GM21723 (cell line): ENCODE measurements around the gene MYO16.
"Not testable (repeated sequence)": the region's sequence is repeated elsewhere in the genome, so short reads cannot be mapped to it uniquely, and the experiment has no call there.

Source experiments
- ATAC-seq: cut with Tn5 transposase; IDR thresholded peaks from one replicate; pipeline ENCODE4 v1.9.1; 2021; ENCODE audit warnings: mild to moderate bottlenecking, moderate library complexity; ENCODE audit not compliant: unreplicated experiment

MYO16 gene

DNA sequence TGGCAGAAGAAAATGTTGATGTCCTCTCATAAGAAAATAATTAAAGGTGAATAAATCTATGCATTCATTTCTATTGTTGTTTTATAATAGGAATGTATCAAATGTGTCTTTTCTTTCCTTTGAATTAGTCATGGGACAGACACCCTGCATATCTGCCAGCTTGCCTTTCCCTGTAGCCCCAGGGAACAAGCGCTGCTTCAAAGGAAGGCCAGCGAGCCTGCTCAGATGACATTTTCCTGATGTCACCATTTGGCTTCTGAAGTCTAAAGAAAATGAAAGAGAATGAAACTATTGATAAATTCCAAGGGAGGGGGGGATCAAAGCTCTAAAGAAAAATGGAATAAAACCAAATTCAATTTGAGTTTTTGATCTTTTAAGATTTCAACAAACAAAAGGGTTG is 582.2 kb downstream of the MYO16 start:
- no peak for ATAC-seq

DNA sequence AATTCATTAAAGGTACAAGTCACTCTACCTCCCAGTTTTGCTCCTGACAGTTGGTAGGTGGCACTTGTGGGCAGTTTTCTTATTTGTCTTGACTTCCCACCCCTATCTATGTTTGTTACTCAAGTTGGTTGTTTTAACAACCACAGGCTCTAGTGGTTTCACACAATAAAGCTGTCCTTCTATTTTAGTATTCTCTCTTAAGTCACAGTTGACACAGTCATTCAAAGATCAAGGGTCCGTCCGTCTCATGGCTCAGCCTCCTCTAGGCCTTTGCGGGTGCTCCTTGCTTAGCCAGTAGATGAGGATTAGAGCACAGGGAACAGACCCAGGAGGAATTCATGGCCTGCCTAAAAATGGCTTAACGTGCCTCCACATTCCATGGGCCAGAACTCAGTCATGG is 583.2 kb downstream of the MYO16 start:
- ATAC-seq = no peak

DNA sequence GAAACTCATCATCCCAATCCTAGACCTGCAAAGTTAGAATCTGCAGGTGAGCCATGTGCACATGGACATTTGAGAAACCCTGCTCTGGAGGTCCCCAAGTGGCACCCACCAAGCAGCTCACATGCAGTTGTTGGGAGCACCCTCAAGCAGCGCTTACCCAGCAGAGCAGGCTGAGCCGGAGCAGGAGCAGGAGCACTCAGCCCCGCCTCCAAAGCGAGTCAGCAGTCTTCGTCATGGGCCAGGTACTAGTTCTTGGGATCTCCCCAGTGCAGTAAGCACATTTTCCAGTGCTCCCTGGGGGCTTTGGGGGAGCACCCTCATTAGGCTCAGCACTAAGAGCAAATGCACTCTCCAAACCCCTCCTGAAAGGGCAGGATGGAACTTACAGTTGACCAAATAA is 584.3 kb downstream of the MYO16 start:
- ATAC-seq = no peak

DNA sequence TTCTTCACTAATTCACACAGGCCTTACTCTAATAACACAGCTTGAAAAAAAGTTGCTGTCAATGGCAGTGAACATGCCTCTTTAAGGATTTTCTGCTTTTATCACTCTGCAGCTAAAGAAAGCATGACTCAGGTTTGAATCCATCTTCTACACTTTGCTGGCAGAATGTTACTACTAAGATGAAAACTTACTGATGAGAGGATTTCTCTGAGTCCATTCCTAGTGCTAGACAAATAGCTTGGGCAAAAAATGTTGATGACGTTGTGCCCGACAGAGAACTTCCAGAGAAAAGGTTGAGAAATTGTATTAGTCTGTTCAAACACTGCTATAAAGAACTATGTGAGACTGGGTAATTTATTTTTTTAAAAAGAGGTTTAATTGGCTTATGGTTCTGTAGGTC is 585.0 kb downstream of the MYO16 start:
- ATAC-seq = no peak

DNA sequence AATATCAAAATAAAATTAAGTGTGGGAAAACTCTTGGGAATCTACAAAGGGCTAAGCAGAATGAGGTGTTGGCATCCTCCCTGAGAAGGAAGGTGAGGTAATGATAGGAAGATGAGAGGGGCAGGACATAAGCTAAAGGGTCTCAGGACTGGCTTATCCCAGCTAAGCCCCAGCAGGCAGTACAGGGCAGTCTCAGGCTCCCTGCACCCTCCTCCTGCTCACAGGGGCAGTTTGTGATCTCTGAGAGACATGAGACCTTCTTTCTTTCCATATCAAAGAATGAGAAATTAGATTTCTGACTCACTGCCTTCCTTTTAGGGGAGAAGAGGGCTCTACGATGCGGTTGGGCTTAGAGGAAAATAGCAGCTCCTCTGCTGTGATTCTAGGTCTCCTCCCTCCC is 586.0 kb downstream of the MYO16 start:
- no peak for ATAC-seq

DNA sequence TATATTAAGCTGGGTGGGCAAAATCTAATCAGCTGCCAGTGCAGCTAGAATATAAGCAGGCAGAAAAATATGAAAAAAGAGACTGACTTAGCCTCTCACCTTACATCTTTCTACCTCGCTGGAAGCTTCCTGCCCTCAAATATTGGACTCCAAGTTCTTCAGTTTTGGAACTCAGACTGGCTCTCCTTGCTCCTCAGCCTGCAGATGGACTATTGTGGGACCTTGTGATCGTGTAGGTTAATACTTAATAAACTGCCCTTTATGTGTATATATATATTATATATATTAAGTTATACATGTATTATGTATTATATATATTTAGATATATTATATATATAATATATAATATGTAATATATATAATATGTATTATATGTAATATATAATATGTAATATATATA is 588.1 kb downstream of the MYO16 start:
- not testable (repeated sequence) for ATAC-seq

DNA sequence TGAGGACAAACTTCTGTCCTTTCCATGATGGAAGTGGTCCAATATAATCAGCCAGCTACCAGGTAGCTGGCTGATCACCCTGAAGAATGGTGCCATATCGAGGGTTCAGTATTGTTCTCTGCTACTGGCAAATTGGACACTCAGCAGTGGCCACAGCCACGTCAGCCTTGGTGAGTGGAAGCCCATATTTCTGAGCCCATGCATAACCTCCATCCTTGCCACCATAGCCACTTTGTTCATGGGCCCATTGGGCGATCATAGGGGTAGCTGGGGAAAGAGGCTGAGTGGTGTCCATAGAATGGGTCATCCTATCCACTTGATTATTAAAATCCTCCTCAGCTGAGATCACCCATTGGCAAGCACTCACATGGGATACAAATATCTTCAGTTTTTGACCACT is 591.2 kb downstream of the MYO16 start:
- no peak for ATAC-seq

DNA sequence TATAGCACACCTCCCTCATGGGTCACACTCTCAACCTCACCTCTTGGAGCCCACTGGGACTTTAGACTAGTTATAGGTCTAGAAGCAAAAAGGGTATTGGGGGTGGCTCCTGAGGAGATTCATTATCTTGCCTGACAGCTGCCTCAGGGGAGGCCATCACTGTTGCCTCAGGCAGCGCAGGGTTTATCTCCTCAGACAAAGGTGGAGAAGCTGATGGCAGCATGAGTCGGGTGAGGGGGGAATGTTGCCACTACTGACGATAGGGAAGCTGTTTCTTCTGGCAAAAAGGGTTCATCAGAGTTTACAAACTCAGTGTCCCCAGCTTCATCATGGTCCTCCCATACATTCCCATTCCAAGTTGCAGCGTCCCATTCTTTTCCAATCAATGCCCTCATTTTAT is 594.6 kb downstream of the MYO16 start:
- ATAC-seq = no peak

DNA sequence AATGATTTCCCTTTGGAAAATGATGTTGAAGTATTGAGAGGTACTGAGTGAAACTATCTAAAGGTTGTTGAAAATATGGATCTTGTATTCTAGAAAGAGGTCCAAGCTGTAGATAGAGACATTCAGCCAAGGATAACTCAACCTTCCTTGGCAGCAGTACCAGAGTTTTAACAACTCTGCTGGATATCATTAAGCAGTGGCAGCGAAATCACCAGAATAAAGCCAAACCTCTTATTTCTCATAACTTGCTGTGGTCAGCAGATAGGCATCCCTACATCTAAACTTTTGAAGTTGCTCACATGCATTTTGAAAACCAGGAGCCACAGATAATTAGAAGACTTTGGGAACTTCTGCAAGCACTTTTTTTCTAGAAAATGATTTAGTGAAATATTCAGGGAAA is 597.2 kb downstream of the MYO16 start:
- no peak for ATAC-seq

DNA sequence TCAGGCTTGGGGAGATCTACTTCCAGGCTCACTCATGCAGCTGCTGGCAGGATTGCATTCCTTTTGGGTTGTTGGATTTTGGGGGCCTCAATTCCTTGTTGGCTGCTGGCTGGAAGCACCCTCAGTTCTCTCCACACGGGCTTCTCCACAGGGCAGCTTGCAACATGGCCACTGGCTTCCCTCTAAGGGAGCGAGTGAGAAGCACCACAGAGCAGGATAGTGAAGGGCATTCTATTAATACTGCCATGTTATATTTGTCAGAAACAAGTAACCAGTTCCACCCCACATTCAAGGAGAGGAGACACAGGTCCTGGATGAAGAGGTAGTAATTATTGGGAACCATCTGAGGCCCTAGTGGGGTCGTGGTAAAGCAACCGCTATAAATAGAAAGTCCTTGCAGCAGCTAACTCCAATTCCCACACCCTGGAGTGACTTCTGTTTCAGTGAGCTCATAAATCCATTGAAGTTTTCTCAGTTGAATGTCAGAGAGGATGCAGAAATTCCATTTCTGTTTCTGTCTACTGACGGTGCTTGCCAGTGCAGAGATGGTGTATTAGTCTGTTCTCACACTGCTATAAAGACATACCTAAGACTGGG is 598.0 kb downstream of the MYO16 start:
- ATAC-seq = no peak

DNA sequence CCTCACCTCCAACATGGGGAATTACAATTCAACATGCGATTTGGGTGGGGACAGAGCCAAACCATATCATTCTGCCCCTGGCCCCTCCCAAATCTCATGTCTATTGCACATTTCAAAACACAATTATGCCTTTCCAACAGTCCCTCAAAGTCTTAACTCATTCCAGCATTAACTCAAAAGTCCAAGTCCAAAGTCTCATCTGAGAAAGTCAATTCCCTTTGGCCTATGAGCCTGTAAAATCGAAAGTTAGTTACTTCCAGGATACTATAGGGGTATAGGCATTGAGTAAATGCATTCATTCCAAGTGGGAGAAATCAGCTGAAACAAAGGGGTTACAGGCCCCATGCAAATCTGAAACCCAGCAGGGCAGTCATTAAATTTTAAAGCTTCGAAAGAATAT is 598.8 kb downstream of the MYO16 start:
- ATAC-seq = no peak

DNA sequence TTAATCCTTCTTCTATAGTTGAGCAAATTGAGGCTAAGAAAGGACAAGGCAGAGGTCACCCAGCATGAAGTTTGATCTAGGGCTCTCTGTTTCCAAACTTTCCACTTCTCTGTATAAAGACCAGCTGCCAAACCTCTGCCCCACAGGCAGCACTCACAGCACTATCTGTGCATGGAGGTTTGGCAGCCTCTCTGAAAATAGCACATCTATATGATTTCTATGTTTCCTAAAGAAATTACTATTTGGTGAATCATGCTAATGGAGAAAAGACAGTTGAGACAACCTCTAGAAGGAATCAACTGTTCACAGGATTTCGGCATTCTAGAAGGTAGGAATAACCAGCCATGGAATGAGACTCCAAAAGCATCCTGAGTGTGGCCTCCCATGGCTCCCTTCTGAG is 602.5 kb downstream of the MYO16 start:
- ATAC-seq = no peak

DNA sequence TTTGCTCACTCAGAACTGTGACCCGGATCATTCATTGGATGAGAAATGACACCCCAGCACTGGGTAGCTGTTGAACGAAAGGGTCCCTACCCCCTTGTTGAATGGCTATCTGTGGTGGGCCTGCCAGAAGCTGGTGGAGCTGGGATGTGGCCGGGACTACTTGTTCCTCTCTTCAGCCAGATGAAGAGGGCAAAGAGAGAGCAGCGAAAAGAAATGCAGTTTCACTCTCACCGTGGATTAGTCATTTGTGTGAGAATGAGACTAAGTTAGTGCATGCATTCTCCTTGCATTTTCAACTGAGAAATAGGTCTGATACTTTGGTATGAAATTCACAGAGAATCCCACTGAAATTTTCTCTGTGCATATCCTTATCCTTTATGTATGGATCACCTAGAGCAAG is 603.9 kb downstream of the MYO16 start:
- peak; percentile 70 for ATAC-seq

DNA sequence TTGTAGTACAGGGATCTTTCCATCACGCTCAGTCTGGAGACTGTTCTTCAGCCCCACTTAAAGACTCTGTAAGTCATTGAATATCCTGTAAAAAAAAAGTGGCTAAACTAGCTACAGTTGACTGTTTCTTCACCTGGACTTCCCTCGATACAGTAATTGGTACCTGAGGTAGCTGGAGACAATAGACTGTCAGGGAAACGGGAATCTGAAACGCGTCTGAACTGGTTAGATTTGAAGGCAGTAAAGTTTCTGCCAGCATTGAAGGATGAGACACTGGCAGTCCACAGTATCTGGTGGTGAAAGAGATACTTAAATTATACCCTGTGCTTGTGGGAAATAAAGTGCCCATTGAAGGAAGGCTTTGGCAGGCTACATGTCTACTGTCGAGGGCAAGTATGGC is 606.5 kb downstream of the MYO16 start:
- ATAC-seq = no peak

DNA sequence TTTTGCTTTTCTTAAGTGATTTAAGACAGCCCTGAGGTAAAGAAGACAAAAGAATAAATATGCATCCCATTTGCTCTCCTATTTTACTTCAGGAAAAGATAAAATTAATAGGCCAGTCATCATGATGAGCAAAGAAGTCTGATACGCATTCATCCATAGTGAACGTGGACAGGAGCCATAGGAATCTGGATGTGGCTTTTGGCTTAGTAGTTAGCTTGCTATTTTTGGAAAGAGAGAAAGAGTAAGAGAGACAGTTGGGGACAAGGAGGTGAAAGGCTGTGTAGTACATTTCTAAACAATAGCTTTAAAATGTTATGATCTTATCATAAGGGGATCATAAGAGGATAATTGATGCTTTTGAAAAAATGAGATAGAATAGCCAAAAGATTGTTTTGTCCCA is 611.7 kb downstream of the MYO16 start:
- ATAC-seq = no peak

DNA sequence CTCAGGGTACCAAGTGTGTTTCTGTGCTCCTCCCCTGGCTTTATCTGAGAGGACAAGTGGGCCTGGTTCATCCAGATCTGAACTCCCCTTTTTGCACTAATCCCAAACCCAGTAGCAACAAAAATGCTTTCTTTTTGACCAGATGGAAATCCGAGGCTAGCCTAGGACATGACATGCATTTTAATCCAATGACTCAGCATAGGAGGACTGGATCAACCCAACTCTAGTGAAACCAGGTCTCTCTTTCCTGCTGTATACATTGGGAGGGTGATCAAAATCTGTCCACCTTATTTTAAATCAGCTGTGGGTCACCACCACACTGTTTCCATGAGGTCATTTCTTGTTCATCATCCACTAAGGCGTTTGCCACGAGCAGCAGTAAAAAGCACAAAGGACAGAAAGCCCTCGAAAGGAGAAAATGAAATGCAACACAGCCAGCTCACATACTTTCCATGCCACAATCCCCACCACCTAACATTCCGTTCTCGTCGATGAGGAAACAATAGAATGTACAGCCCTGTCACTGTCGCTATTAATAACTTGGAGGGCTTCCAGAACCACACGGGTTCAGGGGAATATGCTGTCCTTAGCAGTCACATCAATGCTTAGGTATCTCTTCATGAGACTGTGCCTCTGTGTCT is 614.0 kb downstream of the MYO16 start:
- ATAC-seq = no peak

DNA sequence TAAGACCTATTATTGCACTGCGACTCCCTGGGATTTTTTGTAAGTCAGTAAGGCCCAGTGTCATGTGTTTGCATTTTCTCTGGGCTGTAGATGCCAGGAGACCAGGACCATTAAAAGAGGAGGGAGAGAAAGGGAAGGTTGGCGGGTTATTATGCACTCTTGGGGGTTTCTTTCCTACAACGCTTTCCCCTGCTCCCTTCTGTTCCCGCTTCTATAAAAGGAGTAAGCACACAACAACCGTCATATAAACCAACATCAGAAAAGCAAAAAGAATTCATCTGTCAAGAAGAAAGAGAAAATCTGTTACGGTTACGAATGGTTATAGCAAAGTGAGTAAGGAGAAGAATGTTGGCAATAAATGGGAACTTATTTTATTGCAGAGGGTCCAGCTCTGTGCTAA is 615.2 kb downstream of the MYO16 start:
- ATAC-seq = no peak

DNA sequence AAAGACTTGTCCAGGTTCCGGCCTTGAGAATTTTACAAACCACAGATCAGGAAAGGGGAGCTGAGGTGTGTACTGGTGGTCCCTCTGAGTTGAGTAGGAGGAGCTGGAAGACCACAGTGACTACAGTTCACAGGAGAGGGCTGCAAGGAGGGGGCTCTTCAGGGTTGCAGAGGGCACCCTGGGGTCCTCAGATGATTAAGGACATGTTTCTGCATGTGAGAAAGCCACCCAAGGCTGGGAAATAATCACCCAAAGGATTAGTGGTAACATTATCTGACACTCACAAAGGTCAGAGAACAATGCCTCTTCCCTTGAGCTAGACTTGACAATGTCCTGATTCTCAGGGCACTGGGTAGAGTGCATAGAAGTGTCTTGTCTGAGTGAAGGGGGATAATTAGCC is 616.6 kb downstream of the MYO16 start:
- no peak for ATAC-seq

DNA sequence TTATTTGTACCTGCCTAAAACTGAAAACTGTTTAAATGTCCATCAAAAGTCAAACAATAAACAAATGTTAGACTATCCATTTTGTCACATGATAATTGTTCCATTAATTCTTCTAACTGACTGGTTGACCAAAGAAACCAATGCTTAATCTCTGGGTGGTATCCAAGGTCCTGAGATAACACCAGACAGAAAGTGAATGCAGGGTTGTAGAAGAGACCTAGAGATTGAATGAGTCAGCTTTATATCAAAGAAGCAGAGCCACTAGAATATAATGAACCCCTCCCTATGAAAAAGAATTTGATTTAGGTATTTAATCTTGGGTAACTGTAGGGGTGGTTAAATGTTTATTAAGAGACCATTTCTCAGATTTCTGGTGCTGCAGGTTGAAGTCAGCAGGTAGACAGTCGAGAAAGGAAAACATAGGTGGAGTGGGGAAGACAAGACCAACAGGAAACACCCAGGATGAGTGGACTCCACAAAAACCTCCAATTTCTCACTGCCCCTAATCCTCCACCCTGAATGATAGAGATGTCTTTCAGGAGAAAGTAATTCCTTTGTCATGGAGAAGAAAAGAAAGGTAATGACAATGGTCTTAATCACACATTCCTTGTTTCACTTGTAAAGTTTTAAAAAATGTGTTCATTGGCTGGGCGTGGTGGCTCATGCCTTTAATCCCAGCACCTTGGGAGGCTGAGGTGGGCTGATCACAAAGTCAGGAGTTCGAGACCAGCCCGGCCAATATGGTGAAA is 620.5 kb downstream of the MYO16 start:
- no peak for ATAC-seq

DNA sequence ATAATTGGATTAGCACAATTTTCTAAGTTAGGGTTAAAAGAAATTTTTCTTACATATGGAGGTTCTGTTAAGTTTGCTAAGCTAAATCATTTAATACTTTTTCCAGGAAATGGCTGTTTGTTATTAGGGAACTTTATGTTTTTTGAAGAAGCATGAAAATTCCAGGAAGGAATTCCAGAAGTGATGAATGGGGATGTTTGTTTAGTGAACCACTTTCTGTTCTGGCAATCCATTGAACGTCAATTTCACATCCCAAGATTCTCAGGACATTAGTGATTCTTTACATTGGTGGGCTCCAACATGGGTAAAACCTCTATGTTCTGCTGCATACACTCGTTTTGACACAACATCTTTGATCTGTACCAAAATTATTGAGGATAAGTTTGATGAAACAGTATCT is 622.5 kb downstream of the MYO16 start:
- ATAC-seq = no peak

DNA sequence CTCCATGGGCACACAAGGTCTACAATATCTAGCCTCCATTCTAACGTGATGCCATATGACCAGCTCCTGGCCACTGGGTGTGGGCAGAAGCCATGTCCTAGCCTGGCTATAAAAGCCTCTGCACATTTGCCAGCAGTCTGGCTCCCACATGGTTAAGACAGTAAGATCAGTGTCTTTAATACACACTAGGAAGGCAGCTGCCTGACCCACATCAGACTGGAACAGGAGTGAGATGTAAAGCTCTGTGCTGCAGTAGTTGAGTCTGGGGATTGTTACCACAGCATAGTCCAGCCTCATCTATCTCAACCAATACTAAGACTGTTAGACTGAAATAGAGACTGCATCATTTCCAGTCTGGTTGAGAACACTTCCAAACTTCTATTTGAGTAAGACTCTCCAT is 623.9 kb downstream of the MYO16 start:
- no peak for ATAC-seq

DNA sequence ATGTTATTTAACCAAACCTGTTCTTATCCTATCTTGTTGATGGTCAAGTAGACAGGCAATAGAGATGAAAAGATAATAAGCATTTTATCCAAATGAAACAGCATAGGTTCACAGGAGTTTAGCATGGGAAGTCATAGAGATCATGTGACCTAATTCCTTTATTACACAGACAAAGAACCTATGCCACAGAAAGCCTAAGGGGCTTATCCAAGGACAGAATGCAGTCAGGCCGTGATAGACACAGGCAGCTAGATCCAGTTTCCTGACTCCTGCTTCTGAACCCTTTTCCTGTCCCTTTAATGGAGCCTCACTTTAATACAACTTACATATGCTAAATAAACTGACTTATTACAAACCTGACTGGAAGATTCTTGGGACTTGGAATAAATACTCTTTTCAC is 624.9 kb downstream of the MYO16 start:
- ATAC-seq = no peak
